Putamen (tissue), 1 donor: ENCODE data around the gene DPF3.
A peak's percentile ranks its signal among the peaks of the same experiment; 100 is the strongest.

Source experiments
- DNase-seq: peaks from one replicate; pipeline ENCODE4 v3.0.0-alpha.2; 2016; ENCODE audit warnings: low spot score

DPF3 gene

DNA sequence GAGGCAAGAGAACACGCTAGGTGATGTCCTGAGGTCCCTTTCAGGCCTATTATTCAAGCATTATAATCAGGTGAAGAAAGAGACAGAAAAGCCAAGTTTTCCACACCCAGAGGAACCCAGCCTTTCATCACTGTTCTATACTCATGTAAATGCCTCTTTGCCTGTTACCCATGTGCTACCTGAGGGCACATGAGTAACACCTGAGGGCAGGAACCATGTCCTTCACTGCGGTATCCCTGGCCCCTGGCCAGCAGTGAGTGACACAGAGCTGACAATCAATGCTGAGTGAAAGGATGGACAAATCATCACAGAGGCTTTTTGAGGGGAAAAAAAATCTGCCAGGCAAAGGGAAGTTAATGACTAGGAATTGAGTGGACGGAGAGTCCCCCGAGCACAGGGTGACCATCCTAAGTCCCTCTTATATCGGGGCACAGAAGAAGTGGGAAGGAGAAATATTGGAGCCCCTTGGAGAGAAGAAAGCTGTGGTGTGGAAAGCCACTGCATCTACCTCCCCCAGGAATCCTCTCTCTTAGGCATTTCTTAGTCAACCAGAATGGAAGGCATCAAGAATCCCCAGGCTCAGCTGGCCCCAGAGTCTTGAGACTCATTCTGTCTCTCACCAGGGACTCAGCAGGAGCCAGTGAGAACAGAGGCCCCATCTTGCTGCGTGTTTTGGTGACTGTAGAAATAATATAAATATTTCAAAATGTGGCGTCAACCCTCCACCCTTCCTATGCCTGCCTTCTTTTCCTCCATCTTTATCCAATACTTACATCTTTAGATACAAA is 212.9 kb downstream of the DPF3 start:
- no peak for DNase-seq

DNA sequence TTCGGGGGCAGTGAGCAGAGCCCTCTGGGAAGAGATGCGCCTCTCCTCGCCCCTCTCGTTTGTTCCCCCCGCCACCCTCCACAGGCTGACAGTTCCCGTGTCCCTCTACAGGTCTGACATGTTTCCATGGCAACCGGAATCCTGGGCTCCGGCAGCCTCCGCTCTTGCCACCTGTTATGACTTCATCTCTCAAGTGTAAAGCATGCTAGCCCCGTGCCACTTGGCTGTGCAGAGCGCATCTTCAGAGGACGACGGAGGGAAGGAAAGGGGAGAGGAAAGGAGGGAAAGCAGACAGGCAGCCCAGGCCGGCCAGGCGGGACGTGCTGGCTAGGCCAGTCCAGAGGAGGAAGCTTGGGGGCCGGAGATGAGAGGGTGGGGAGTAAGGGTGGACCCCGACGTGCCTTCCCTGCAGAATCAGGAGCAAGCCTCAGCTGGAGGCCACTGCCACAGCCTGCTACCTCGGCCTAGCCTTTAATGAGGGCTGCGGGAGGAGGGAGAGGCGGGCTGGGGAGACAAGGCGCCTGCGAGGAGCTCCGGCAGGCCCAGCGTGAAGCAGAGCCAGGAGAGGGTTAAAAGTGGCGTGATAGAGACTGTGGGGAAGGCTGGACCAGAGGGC is 214.3 kb downstream of the DPF3 start:
- no peak for DNase-seq

DNA sequence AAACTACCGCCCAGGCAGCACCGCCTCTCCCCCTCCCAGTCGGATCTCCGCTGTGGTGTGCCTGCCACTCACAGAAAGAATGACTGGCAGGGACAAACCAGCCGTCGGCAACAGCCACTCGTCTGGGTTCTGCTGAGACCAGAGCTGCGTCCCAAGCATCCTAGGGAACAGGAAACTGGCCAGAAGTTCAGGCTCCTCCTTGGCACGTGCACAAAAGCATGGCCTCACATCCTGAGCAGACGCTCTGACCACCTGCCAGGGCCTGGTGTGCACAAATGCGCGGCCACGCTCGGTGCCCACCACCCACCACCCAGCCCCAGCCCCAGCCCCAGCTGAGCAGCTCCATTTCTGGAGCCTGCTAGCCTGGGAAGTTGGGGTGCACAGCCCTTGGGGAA is 214.8 kb downstream of the DPF3 start:
- peak; percentile 10 for DNase-seq

DNA sequence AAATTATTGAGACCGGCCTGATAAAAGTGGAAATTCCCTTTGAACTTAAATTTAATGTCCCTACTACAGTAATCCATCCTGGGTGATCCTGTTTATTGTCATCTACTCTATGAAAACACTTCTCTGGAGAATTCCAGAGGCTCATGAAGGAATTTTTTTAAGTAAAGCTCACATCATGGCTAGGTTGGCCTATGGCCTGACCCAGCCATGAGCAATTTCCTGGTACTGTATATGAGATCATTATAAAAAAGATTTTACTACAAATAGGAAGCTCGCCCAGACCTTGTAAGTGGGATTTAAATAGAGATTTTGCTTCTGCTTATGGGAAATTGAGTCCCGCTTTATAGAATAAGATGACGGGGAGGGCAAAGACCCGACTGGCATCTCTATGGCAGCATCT is 215.5 kb downstream of the DPF3 start:
- no peak for DNase-seq

DNA sequence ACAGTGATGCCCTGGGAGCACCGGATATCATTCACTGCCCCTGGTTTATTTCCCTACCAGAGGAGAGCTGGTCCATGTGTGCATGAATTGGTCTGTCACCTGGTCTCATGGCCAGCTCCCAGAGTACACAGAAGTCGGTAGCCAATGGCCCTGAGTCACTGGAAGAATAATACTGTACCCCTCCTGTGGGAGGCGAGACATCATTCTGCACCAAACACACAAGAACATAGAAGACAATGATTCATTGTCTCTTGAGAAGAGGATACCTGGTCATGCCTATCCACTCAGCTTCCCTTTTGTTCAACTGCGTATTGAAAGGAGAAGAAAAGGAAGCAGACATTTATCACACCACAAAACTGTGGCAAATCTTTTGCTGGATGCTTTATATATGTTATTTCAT is 216.2 kb downstream of the DPF3 start:
- DNase-seq: no peak

DNA sequence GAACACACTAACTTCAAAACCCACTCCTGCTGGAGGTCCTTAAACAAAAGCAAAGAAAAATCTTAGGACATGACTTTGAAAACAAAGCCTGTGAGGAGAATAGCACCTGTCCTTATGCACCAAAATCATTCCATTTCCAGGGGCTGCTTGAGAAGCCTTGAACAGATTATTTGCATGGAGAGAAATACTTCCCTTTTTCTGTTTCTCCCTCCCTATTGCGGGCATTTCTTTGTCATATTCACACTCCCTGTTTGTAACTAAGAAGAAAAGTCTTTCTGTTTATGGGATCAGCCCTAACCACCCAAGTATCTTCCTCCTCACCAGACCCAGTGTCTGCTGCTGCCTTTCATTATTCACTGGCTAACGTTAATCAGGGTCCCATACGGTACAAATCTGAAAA is 218.8 kb downstream of the DPF3 start:
- no peak for DNase-seq

DNA sequence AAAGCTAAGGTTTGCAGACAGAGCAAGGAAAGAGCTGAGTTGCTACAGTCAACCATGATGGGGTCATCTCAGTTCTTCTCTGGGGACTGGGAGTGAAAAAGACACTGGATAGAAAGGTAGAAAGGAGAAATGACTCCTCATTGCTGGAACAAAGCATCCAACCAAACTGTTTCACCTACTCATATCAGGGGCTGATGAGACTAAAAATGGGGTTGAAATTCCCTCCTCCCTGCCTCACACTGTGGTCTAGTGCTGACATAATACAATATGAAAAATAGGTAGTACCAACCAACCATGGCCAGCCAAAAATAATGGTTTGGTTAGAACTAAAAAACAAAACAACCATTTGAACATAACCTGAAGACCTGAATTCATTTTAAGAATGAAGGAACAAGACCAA is 220.7 kb downstream of the DPF3 start:
- no peak for DNase-seq

DNA sequence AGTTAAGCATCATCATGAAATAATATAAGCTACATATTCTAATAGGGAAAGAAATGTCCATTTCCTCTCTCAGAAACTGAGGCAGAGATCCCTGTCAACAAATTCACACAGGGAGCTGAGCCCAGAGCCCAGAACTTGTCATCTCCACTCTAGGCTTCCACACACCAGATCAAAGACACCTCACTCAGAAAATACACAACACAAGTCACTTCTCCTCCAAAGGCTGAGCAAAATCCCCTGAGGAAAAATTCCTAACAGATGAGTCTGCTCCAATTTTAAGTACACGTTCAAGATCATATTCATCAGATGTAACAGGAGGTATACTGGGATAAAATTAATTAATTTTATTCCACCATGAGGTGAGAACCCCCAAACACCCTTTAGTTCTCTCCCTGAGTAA is 227.3 kb downstream of the DPF3 start:
- DNase-seq: no peak

DNA sequence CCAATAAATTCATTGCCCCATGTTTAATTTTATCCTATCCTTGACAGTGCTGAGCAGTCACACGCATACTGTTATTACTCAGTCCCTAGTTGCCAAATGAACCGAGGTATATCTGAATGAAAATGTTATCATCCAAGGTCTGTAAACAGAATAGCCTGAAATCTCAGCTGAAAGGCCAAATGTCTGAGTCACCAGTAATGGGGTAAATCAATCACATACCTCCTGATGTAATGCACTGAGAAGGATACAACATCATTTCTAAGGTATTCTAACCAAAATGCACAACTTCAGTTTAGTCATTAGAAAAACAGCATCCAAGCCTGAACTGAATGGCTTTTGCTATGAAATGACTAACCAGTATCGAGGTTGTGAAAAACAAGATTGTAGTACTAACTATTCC is 228.6 kb downstream of the DPF3 start:
- DNase-seq: no peak

DNA sequence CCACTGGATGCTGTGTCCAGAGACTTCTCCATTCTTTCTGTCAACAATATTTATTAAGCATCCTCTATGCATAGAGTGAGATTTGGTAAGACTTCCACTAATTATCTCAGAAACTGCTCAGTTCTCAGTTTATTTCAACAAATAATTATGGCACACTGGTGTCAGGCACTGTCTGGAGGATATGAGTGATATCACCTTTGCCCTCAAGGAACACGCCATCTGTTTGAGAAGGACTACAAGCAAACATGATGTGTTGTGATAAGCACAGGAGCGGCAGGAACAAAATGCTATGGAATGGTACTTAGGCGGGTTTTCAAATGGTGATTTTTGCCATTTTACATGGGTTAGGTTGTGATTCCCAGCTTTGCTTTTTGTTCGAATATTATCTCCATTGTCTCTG is 229.2 kb downstream of the DPF3 start:
- no peak for DNase-seq

DNA sequence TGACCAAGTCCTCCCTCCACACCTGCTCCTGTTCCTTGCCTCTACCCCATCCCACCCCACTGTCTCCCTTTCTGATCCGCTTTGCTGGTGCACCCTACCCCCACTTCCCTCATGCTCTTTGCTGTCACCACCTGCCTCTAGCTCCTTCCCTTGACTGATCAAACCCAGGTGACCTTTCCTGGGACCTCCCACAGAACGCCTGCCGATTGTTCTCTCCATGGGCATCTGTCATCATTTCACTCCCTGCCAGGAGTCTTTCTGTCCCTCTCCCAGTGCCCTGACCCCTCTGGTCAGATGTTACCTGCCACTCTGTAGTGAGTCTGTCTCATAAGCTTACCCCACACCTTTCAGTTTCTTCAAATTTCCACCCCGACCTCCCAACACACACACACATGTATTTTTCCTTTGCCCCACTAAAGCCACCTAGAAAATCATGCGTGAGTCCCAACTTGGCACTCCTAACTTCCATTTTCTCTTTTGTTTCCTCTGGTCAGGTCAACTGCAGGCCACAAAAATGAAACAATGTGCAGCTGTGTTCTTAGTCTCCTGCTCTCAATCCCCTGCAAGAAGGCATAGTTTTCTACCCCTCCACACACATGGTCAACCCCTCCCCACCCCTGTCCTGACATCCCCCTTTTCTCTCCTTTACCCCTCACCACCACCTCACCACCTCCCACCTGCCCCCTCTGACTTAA is 229.8 kb downstream of the DPF3 start:
- no peak for DNase-seq

DNA sequence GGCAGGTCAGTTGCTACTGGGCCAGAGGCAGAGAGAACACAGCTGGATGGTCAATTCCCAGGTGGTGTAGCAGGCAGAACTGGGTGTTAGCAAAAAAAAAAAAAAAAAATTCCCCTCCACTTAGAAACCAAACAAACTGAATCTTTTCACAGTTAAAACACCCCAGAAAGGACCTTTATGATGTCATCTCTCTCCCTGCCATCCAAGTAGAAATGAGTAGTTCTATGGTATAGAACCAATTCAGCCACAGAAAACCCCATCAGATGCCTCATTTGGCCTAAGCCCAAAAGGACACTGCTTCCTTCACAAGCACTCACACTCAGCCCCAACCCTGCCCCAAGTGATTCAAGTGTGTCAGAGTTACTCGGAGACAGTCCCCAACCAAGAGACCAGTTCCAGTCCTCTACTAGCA is 230.8 kb downstream of the DPF3 start:
- DNase-seq: no peak

DNA sequence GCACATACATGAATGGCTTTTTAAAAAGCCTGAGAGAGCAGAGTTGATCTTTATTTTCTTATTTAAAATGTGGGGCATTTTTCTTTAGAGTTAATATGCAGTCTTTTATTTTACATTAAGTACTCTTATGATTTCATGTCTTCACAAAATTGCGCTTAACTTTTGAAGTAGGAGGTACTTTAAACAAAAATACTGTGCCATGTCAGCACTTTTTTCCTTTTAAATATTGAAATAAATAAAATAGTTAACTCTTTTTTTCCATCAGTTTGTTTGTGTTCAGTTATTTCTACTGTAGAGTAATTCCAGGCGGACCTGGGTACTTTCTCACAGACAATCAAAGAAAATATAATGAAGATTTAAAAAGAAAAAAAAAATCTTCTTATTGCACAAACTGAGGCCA is 231.7 kb downstream of the DPF3 start:
- no peak for DNase-seq

DNA sequence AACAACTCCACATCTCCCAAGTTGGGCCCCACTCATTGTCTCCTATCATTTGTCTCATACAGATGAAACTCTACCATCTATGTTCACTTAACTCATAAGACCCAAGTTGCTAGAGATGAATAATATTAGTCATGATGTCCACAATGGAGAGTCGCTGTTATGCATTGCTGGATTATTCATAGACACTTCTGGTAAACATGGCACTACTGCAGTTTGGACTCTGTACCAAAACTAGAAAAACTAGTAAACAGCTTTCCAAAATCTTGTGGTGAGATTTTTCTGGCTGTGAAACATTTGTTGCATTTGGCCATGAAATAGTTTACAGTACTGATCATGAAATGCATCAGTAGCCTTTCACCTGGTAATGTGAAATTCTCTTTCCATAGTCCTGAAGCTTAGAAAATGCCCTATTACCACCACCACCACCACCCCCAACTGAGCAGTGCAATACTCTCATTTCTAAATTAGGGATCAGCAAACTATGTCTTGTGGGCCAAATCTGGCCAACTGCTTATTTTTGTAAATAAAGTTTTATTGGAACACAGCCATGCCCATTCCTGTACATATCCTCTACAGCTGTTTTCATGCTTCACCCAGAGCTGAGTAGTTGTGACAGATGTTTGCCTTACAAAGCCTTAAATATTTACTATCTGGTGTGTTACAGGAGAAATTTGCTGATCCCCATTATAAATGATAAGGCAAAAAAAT is 236.5 kb downstream of the DPF3 start:
- DNase-seq: no peak

DNA sequence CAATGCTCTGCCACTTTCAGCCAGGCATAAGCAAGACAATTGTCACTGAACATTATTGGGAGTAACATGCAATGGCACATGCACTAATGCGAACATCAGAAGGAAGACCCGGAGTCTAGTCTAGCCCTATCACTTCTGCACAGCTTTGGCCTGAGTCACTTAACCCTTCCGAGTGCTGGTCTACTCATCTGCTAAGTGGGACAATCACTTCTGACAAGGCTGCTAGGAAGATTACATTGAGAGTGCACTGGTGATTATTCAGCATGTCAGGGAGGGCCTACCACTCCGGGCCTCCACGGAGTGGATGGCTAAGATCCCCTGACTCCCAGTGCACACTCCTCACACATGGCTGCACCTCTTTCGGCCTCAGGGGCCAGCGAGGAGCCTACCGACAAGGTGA is 240.9 kb downstream of the DPF3 start:
- DNase-seq: no peak

DNA sequence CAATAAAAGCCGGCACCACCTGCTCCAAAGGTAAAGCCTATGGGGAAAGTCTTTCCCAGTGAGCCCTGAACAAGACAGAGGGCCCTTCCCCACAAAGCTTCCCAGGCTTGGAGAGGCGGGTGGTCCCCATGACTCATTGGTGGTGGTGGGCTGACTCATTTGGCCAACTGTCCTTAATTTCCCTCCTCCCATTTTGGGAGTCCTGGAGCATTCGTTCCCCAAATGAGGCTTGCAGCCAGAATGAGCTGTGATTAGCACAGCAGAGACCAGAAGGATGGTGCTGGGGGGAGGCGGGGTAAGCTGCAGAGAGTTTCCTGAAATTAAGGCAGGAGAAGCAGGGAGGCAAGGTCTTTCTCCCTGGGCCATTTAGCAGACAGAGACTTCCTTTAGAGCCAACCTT is 241.7 kb downstream of the DPF3 start:
- DNase-seq: no peak

DNA sequence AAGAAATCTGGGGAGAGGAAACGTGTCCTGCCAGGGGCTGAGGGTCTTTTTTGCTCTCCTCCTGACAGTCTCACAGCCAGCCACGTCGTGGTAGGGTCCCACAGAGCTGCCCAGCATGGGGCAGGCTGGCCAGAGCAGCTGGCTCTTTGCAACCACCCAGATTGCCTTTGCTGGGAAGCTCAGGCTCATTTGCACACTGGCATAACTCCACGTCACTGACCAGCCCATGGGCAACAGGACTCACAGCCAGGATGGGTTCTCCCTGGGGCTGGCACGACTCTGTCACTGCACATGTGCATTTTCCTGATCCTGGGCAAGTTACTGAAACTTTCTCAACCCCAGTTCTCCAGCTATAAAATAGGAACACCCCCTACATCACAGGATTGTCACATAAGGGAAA is 242.2 kb downstream of the DPF3 start:
- DNase-seq: no peak

DNA sequence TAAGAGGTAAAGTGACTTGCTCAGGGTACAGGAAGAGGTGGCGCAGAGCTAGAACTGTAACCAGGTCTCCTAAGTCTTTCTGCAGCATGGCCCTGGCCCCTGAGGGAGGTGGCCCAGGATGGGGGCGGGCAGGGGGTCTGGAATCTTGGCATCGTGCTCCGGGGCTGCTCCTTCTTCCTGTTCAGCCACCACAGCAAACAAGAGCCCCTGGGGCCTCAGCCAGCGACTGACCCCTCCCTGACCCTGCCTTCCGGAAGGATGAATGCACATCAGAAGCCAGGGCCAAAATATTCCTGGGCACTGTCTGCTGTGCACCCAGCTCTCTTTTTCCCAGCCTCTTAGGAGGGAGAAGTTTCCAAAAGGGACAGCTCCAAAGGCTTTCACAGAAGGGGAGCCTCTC is 242.8 kb downstream of the DPF3 start:
- DNase-seq: no peak

DNA sequence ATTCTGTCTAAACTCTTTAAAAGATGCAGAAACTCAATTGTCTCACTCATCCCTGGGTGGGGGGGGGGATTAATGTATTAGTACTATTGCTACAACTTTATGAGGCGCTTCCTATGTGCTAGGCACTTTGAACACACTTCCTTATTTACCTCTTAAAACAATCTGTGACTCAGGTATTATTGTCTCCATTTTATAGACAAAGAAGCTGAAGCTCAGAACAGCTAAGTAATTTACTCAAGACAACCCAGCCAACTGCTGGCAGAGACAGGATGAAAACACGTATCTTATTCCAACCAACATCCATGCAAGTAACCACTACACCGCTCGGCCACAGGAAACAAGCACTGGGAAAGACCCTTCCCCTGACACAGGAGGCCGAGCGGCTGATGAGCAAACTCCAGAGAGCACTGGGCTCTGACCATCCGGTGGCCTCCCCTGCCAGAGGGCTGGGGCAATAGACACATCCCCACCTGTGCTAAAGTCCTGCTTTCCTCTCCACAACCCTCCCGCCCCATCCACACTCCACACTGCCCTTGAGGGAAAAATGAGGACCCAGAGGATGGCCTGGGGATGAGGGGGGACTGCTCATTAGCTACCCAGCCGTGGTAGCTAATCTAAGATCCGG is 244.2 kb downstream of the DPF3 start:
- DNase-seq: no peak

DNA sequence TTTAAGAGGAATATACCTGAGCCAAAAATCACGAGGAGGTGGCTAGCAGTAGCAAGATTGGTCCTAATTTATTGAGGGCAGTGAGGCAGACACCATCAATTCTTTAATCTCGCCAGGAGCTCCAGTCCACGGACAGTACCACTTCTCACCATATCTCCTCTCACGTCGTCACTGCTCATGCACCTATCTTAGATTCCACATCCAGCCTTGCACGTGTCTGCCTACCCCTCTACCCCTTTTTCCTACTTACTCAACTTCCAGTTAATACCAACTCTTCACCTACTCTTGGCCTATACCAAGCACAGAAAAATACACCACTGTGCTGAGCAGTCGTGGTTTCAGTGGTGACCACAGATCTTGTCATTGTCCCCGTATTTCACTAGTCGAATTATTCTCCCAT is 246.1 kb downstream of the DPF3 start:
- no peak for DNase-seq

DNA sequence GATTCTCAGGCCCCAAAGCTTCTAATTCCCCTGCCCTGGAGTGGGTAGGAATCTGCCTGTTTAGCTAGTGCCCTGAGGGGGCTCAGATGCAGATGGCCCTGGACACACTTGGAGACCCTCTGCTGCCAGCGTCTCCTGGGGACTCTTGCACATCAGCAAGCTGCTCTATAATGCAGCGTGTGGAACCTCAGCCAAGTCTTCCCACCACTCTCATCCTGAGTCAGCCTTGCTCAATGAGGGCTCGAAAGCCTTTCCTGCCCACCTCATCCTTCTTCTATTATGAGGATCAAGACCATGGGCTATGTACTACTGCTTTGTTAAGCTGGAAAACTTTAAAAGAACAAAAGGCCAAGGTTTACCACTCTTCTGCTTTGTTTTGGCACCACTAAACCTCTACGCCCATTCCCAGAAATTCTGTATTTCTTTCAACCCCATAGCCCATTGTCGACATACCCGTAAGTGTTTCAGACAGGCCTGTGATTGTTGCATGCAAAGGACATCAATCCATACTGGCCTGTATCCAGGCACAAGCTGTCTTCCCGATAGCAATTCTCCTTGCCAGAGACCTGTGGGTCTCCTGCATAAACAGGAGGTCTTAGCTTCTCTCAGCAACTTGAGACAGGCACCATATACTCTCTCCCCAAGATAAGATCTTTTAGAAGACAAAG is 246.9 kb downstream of the DPF3 start:
- DNase-seq: no peak

DNA sequence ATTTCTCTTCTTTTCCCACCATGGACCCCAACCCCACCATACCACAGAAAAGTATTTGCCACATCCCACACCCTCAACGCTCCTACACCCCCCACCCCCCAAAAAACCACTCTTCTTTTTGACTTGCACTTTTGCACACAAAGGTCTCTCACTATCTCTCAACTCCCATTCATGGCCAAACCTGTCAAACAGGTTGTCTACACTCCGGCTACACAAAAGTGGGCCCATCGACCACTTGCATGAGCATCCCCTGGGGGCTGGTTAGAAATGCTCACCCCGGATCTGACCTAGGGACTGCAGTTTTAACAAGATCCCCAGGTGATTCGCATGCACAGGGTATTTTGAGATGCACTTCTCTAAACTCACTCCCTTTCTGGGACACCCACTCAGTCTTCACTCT is 248.2 kb downstream of the DPF3 start:
- no peak for DNase-seq
